Measurements from ENCODE around the gene PDZD2. TPM values are rescaled to one million over a fixed set of nuclear protein-coding genes. Genes with fewer than 3 reads are reported as not detected.

The PDZD2 gene
- total and polyA plus RNA-seq, 2 donors (not counting 3 experiments of a cell fraction or from before 2014, with no cell fraction given) = 0.66 to 6.9 TPM

- ChIA-PET CTCF (no interaction called here), POLR2A (no interaction called here)
- Histone ChIP-seq H4K20me1 (replicated peaks; ENCODE audit: control insufficient read depth, extremely low read depth, insufficient read depth, low read length) (no peaks in the 10 kb centered on the region), H2AFZ (ENCODE audit: low read depth, low read length) (no peak overlapping the region), H3K9me3 (replicated peaks; ENCODE audit: control insufficient read depth, insufficient read depth, low read length) (no peaks in the 10 kb centered on the region), H3K27ac (ENCODE audit: insufficient read depth, low read depth, low read length) (no peak overlapping the region), H3K9me1 (replicated peaks; ENCODE audit: control insufficient read depth, extremely low read depth, insufficient read depth, low read length) (no peaks in the 10 kb centered on the region), H3K9ac (replicated peaks; ENCODE audit: extremely low read depth, insufficient read depth, low read length) (no peak overlapping the region), H3K4me1 (ENCODE audit: control insufficient read depth, extremely low read depth, insufficient read depth, low read length) (no peaks in the 10 kb centered on the region), H3K4me2 (ENCODE audit: insufficient read depth, low read length) (no peak overlapping the region), H3K27me3 (ENCODE audit: control insufficient read depth in 2 of 2, insufficient read depth in 2 of 2, low read length in 2 of 2) (no peaks in the 10 kb centered on the region), H3K79me2 (ENCODE audit: control insufficient read depth, insufficient read depth, low read length) (no peaks in the 10 kb centered on the region), H3K36me3 (ENCODE audit: control insufficient read depth in 2 of 2, extremely low read depth in 1 of 2, insufficient read depth in 2 of 2, low read length in 2 of 2) (no peaks in the 10 kb centered on the region), H3K4me3 (replicated peaks in 1 of 3; ENCODE audit: insufficient read depth in 1 of 3, low read depth in 1 of 3, low read length in 3 of 3) (no peak overlapping the region)
- dilution Hi-C loops (cut with MboI; ENCODE audit: extremely low pct_ligation_motif_present, low sequenced_read_pairs) (no loop called here), intact Hi-C loops (cut with micrococcal nuclease) (no loop called here)
- FAIRE-seq (no peak), DNase-seq (ENCODE audit: low read depth, low spot score) (no peak)
- BruUV-seq (replicated peaks) = no TSS peak
- TF ChIP-seq JUN (IDR thresholded peaks at IDR 0.05; ENCODE audit: borderline replicate concordance, insufficient read depth, insufficient read length, low read depth) (no peak), POLR2AphosphoS5 (IDR thresholded peaks at IDR 0.05; ENCODE audit: insufficient read depth, low read depth, low read length) (no peak), MAX (IDR thresholded peaks at IDR 0.05; ENCODE audit: insufficient read depth, insufficient read length) (no peak), GATA2 (IDR thresholded peaks at IDR 0.05; ENCODE audit: insufficient read depth, insufficient read length, low read depth, low read length) (no peak), CTCF (IDR thresholded peaks at IDR 0.05; ENCODE audit: extremely low read depth in 1 of 2, insufficient read depth in 1 of 2, low read depth in 1 of 2, low read length in 2 of 2) (no peak), FOS (IDR thresholded peaks at IDR 0.05; ENCODE audit: borderline replicate concordance, insufficient read depth, low read length) (no peak), MYC (IDR thresholded peaks at IDR 0.05; ENCODE audit: low read depth, low read length) (no peak), POLR2A (IDR thresholded peaks at IDR 0.05; ENCODE audit: low read depth, low read length) (no peak), EZH2 (IDR thresholded peaks at IDR 0.05; ENCODE audit: borderline replicate concordance, low read depth, low read length, severe bottlenecking) (no peak)
Measured at GRCh38 chr5:31845361-31845760, 206.4 kb downstream of the PDZD2 start.

Data from endothelial cell of umbilical vein (primary cell).